HEK293T (cell line): Measurements from ENCODE around the gene TWSG1.
A peak's percentile ranks its signal among the peaks of the same experiment; 100 is the strongest.

Experiments used
- CTCF ChIA-PET: fragments of 350-600 bp; formaldehyde crosslinking; extraction: SDS; loops from one replicate; lab custom pipeline; 2021; ENCODE audit warnings: antibody characterized with exemption, inconsistent platforms; lab: Yijun Ruan, JAX
- POLR2A ChIA-PET: fragments of 350-600 bp; formaldehyde crosslinking; extraction: SDS; loops from one replicate; lab custom pipeline; 2020; ENCODE audit warnings: antibody characterized with exemption, inconsistent platforms; lab: Yijun Ruan, JAX
- DNase-seq: peaks from one replicate; pipeline ENCODE4 v3.0.0; 2012; ENCODE audit warnings: mixed read lengths; ENCODE audit errors: extremely low spot score
- ARNT ChIP-seq: fragments of 450-650 bp; IDR thresholded peaks from 2 replicates; pipeline ENCODE4 v1.6.1; 2017; ENCODE audit warnings: mild to moderate bottlenecking
- BHLHE40 ChIP-seq: fragments of 450-650 bp; IDR thresholded peaks from 2 replicates; pipeline ENCODE4 v1.6.1; 2016; ENCODE audit warnings: mild to moderate bottlenecking, moderate library complexity, borderline replicate concordance
- CTBP1 ChIP-seq: fragments of 450-650 bp; IDR thresholded peaks from 2 replicates; pipeline ENCODE4 v1.6.1; 2016; ENCODE audit warnings: borderline replicate concordance
- ELF4 ChIP-seq: fragments of 450-650 bp; IDR thresholded peaks from 2 replicates; pipeline ENCODE4 v1.6.1; 2017; ENCODE audit warnings: antibody characterized with exemption
- FOXA1 ChIP-seq: fragments of 450-650 bp; IDR thresholded peaks from 2 replicates; pipeline ENCODE4 v1.6.1; 2016; ENCODE audit warnings: mild to moderate bottlenecking
- FOXK2 ChIP-seq: fragments of 450-650 bp; IDR thresholded peaks from 2 replicates; pipeline ENCODE4 v1.6.1; 2016; ENCODE audit warnings: mild to moderate bottlenecking
- FOXM1 ChIP-seq: fragments of 450-650 bp; IDR thresholded peaks from 2 replicates; pipeline ENCODE4 v1.6.1; 2017; ENCODE audit warnings: mild to moderate bottlenecking, borderline replicate concordance
- HDGF ChIP-seq: fragments of 450-650 bp; IDR thresholded peaks from 2 replicates; pipeline ENCODE4 v1.6.1; 2017; ENCODE audit warnings: antibody characterized with exemption, borderline replicate concordance
- L3MBTL2 ChIP-seq: fragments of 450-650 bp; conservative IDR thresholded peaks from 2 replicates; pipeline ENCODE4 v1.6.1; 2016; ENCODE audit warnings: mild to moderate bottlenecking
- LEF1 ChIP-seq: fragments of 450-650 bp; IDR thresholded peaks from 2 replicates; pipeline ENCODE4 v1.6.1; 2017; ENCODE audit warnings: mild to moderate bottlenecking, borderline replicate concordance
- NFRKB ChIP-seq: fragments of 450-650 bp; IDR thresholded peaks from 2 replicates; pipeline ENCODE4 v1.6.1; 2016; ENCODE audit warnings: mild to moderate bottlenecking, moderate library complexity
- PKNOX1 ChIP-seq: fragments of 450-650 bp; IDR thresholded peaks from 2 replicates; pipeline ENCODE4 v1.6.1; 2016
- SP1 ChIP-seq: fragments of 450-650 bp; IDR thresholded peaks from 2 replicates; pipeline ENCODE4 v1.6.1; 2017
- SUZ12 ChIP-seq: fragments of 450-650 bp; IDR thresholded peaks from 2 replicates; pipeline ENCODE4 v1.6.1; 2016; ENCODE audit warnings: mild to moderate bottlenecking
- TARDBP ChIP-seq: fragments of 450-650 bp; IDR thresholded peaks from 2 replicates; pipeline ENCODE4 v1.6.1; 2016
- ZNF384 ChIP-seq: fragments of 450-650 bp; IDR thresholded peaks from 2 replicates; pipeline ENCODE4 v1.6.1; 2016

The TWSG1 gene

GRCh38 chr18:9334329-9334972, at the start of gene TWSG1:
Gene TWSG1 (plus strand): TSS chr18:9334773. CDS start chr18:9337230, 2,457 bp downstream.
- DNase-seq: peak; percentile 92
- POLR2A ChIA-PET: interaction anchor here (1.1 to 1.4 kb wide), 4 partner anchors 14 to 197 kb away, joined by 3 to 4 read pairs (median 3); no protein-coding TSS in a partner anchor
- CTCF ChIA-PET: interaction anchor here (0.6 kb wide), 1 partner anchor 87 kb away, joined by 3 read pairs; no protein-coding TSS in a partner anchor
- peak; percentile 53; the same call in 1 of the 2 replicates for TF ChIP-seq L3MBTL2
- TF ChIP-seq FOXK2: no peak
- TF ChIP-seq SUZ12: no peak
- no peak for TF ChIP-seq ZNF384
- TF ChIP-seq BHLHE40: no peak
- TF ChIP-seq ELF4: no peak
- no peak for TF ChIP-seq NFRKB

- ChIA-PET POLR2A (no interaction called here), CTCF (no interaction called here)
- DNase-seq: no peak
- TF ChIP-seq NFRKB: no peak
- TF ChIP-seq ZNF384: no peak
- TF ChIP-seq PKNOX1: no peak
- no peak for TF ChIP-seq TARDBP
- no peak for TF ChIP-seq SP1
- no peak for TF ChIP-seq BHLHE40
- TF ChIP-seq L3MBTL2: no peak
- TF ChIP-seq ELF4: no peak
- no peak for TF ChIP-seq FOXK2
- TF ChIP-seq FOXM1: no peak
- no peak for TF ChIP-seq HDGF
- TF ChIP-seq SUZ12: no peak
Measured at GRCh38 chr18:9285604-9286003, 49.0 kb upstream of the TWSG1 start.

- TF ChIP-seq FOXK2 (no peak), PKNOX1 (peak; percentile 66)
- peak; percentile 9 for DNase-seq
- ChIA-PET CTCF (interaction anchor here (0.6 kb wide), 1 partner anchor 111 kb away, joined by 3 read pairs; no protein-coding TSS in a partner anchor), POLR2A (no interaction called here)
Measured at GRCh38 chr18:9287036-9287435, 47.5 kb upstream of the TWSG1 start.

GRCh38 chr18:9289698-9290097, 44.9 kb upstream of the TWSG1 start:
- CTCF ChIA-PET: no interaction called here
- TF ChIP-seq L3MBTL2 (no peak), PKNOX1 (no peak), ARNT (no peak), HDGF (no peak), ELF4 (no peak), BHLHE40 (no peak), FOXM1 (no peak), NFRKB (no peak), FOXK2 (no peak), SUZ12 (no peak), FOXA1 (no peak), CTBP1 (no peak), SP1 (no peak), TARDBP (no peak), ZNF384 (no peak)
- no peak for DNase-seq
- POLR2A ChIA-PET: no interaction called here

- no peak for DNase-seq
- no peak for TF ChIP-seq FOXK2
- no peak for TF ChIP-seq ARNT
- no peak for TF ChIP-seq LEF1
- no peak for TF ChIP-seq L3MBTL2
- TF ChIP-seq NFRKB: no peak
- no peak for TF ChIP-seq CTBP1
- no peak for TF ChIP-seq BHLHE40
- TF ChIP-seq FOXM1: no peak
- no peak for TF ChIP-seq TARDBP
- TF ChIP-seq ELF4: no peak
- TF ChIP-seq SUZ12: no peak
- TF ChIP-seq SP1: no peak
- TF ChIP-seq FOXA1: no peak
- TF ChIP-seq HDGF: no peak
- TF ChIP-seq PKNOX1: no peak
- no peak for TF ChIP-seq ZNF384
- POLR2A ChIA-PET: no interaction called here
- CTCF ChIA-PET: no interaction called here
Measured at GRCh38 chr18:9290156-9290555, 44.4 kb upstream of the TWSG1 start.

GRCh38 chr18:9292047-9292446, 42.5 kb upstream of the TWSG1 start:
- DNase-seq: no peak
- CTCF ChIA-PET: no interaction called here
- TF ChIP-seq FOXK2 (no peak), ARNT (no peak), LEF1 (no peak), HDGF (no peak), ELF4 (no peak), NFRKB (no peak), SP1 (no peak), PKNOX1 (no peak), FOXM1 (no peak), SUZ12 (no peak), TARDBP (no peak), BHLHE40 (no peak), FOXA1 (no peak), L3MBTL2 (no peak), ZNF384 (no peak), CTBP1 (no peak)
- POLR2A ChIA-PET: no interaction called here
